Nephron (organoid): Measurements from ENCODE around the gene CRY1.
"Not testable (repeated sequence)": the region's sequence is repeated elsewhere in the genome, so short reads cannot be mapped to it uniquely, and the experiment has no call there.

ENCODE experiments used
- H3K27ac Mint-ChIP-seq, 3 experiments: 2 replicates each; pipeline ENCODE4 v1.8.0; 2020; ENCODE audit warnings: mixed read lengths in 3 of 3, mild to moderate bottlenecking in 2 of 3, moderate library complexity in 1 of 3
- H3K27me3 Mint-ChIP-seq: 2 replicates; pipeline ENCODE4 v1.8.0; 2021; ENCODE audit warnings: low read depth, mild to moderate bottlenecking, moderate library complexity, mixed read lengths
- H3K36me3 Mint-ChIP-seq: 2 replicates; pipeline ENCODE4 v1.8.0; 2020; ENCODE audit warnings: low read depth, mixed read lengths
- H3K4me1 Mint-ChIP-seq: 2 replicates; pipeline ENCODE4 v1.8.0; 2020; ENCODE audit warnings: mixed read lengths
- H3K4me3 Mint-ChIP-seq, 3 experiments: 2 replicates each; pipeline ENCODE4 v1.8.0; 2020; ENCODE audit warnings: mild to moderate bottlenecking in 3 of 3, mixed read lengths in 3 of 3, moderate library complexity in 2 of 3
- H3K9me3 Mint-ChIP-seq: 2 replicates; pipeline ENCODE4 v1.8.0; 2020; ENCODE audit warnings: mixed read lengths
- TF ChIP-seq, protein P1 (sequence below), 3 experiments: fragments of 200-600 bp; sonication (generic); IDR thresholded peaks; one replicate each; pipeline ENCODE4 v1.5.0; 2021; ENCODE audit warnings: antibody characterized with exemption in 3 of 3; ENCODE audit not compliant: unreplicated experiment in 3 of 3

Gene CRY1

DNA sequence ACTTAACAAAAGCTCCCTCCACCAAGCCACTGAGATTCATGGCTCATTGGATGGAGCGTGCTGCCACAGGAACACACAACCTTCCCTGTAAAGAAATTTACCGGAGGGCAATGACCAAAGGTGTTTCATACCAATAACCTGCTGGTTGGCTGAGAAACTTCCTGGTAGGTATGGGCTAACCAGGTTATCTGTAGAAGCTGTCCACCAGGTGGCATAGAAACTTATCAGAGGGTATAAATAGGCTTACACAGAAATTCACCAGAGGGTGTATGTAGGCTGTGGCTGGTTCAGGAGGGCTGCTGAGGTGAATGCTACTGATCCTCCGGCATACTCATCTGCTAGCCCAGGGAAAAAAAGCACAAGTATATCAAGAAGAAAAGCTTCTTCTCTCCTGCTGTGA is 79.3 kb downstream of the CRY1 start:
- Mint-ChIP-seq H3K27ac (no peak overlapping the region), H3K9me3 (no peaks in the 10 kb centered on the region), H3K36me3 (peaks cover 27% of the 10 kb centered on the region), H3K27me3 (no peaks in the 10 kb centered on the region), H3K4me1 (no peaks in the 10 kb centered on the region), H3K4me3 (no peak overlapping the region)
- TF ChIP-seq, protein P1, sequence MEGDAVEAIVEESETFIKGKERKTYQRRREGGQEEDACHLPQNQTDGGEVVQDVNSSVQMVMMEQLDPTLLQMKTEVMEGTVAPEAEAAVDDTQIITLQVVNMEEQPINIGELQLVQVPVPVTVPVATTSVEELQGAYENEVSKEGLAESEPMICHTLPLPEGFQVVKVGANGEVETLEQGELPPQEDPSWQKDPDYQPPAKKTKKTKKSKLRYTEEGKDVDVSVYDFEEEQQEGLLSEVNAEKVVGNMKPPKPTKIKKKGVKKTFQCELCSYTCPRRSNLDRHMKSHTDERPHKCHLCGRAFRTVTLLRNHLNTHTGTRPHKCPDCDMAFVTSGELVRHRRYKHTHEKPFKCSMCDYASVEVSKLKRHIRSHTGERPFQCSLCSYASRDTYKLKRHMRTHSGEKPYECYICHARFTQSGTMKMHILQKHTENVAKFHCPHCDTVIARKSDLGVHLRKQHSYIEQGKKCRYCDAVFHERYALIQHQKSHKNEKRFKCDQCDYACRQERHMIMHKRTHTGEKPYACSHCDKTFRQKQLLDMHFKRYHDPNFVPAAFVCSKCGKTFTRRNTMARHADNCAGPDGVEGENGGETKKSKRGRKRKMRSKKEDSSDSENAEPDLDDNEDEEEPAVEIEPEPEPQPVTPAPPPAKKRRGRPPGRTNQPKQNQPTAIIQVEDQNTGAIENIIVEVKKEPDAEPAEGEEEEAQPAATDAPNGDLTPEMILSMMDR (IDR thresholded peaks at IDR 0.05; ENCODE audit: unreplicated experiment in 3 of 3) = peak in 1 of 3 experiments; percentile 11

DNA sequence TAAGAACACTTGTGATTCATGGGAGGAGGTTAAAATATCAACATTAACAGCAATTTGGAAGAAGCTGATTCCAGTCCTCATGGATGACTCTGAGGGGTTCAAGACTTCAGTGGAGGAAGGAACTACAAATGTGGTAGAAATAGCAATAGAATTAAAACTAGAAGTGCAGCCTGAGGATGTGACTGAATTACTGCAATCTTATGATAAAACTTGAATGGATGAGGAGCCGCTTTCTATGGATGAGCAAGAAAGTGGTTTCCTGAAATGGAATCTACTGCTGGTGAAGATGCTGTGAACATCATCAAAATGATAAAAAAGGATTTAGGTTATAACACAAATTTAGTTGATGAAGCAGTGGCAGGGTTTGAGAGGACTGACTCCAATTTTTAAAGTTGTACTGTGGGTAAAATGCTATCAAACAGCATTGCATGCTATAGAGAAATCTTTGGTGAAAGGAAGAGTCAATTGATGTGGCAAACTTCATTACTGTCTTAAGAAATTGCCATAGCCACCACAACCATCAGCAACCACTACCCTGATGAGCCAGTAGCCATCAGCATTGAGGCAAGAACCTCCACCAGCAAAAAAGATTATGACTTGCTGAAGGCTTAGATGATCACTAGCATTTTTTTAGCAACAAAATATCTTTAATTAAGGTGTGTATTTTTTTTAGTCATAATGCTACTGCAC is 80.5 kb downstream of the CRY1 start:
- Mint-ChIP-seq H3K9me3 (peaks cover 2% of the 10 kb centered on the region), H3K27me3 (no peaks in the 10 kb centered on the region), H3K36me3 (peaks cover 38% of the 10 kb centered on the region), H3K4me3 (no peak overlapping the region), H3K4me1 (no peaks in the 10 kb centered on the region), H3K27ac (no peak overlapping the region)
- TF ChIP-seq, protein P1 (IDR thresholded peaks at IDR 0.05; ENCODE audit: unreplicated experiment in 3 of 3) = no peak

DNA sequence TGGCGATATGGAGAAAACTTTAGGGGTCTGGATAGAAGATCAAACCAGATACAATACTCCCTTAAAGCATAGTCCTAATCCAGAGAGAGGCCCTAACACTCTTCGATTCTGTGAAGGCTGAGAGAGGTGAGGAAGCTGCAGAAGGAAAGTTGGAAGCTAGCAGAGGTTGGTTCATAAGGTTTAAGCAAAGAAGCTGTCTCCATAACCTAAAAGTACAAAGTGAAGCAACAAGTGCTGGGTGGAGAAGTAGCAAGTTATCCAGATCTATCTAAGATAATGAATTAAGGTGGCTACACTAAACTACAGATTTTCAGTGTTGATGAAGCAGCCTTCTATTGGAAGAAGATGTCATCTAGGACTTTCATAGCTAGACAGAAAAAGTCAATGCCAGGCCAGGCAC is 81.8 kb downstream of the CRY1 start:
- TF ChIP-seq, protein P1 (IDR thresholded peaks at IDR 0.05; ENCODE audit: unreplicated experiment in 3 of 3) = no peak
- no peaks in the 10 kb centered on the region for H3K4me1 Mint-ChIP-seq

DNA sequence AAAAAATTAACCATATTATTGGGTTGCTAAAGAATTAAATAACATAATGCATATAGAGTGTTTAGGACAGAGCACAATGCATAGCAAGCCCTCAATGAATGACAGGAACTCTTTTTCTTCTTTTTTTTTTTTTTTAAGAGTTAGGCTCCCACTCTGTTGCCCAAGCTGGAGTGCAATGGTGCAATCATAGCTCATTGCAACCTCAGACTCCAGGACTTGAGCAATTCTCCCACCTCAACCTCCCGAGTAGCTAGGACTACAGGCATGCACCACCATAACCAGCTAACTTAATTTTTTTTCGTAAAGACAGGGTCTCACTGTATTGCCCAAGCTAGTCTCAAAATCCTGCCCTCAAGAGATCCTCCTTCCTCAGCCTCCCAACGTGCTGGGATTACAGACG is 85.9 kb downstream of the CRY1 start:
- no peak overlapping the region for H3K27ac Mint-ChIP-seq
- TF ChIP-seq, protein P1 (IDR thresholded peaks at IDR 0.05; ENCODE audit: unreplicated experiment in 3 of 3) = no peak
- H3K4me3 Mint-ChIP-seq = no peak overlapping the region
- H3K4me1 Mint-ChIP-seq = no peaks in the 10 kb centered on the region
- H3K9me3 Mint-ChIP-seq = peaks cover 4% of the 10 kb centered on the region
- H3K36me3 Mint-ChIP-seq = peaks cover 30% of the 10 kb centered on the region
- no peaks in the 10 kb centered on the region for H3K27me3 Mint-ChIP-seq

More for the DNA sequence above, 81.8 kb downstream of the CRY1 start:
- Mint-ChIP-seq H3K27me3 (no peaks in the 10 kb centered on the region), H3K4me3 (no peak overlapping the region), H3K36me3 (peaks cover 32% of the 10 kb centered on the region), H3K9me3 (peaks cover 2% of the 10 kb centered on the region), H3K27ac (no peak overlapping the region)

DNA sequence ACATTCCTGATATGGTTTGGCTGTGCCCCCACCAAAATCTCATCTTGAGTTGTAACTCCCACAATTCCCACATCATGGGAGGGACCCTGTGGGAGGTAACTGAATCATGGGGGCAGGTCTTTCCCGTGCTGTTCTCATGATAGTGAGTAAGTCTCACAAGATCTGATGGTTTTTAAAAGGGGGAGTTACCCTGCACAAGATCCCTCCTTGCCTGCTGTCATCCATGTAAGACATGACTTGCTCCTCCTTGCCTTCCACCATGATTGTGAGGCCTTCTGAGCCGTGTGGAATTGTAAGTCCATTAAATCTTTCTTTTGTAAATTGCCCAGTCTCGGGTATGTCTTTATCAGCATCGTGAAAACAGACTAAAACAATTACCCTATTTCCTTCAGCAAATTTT is 90.7 kb downstream of the CRY1 start:
- not testable (repeated sequence) for H3K4me1 Mint-ChIP-seq, H3K4me3 Mint-ChIP-seq, H3K9me3 Mint-ChIP-seq, H3K27ac Mint-ChIP-seq, H3K27me3 Mint-ChIP-seq
- peaks cover 32% of the 10 kb centered on the region for H3K36me3 Mint-ChIP-seq

DNA sequence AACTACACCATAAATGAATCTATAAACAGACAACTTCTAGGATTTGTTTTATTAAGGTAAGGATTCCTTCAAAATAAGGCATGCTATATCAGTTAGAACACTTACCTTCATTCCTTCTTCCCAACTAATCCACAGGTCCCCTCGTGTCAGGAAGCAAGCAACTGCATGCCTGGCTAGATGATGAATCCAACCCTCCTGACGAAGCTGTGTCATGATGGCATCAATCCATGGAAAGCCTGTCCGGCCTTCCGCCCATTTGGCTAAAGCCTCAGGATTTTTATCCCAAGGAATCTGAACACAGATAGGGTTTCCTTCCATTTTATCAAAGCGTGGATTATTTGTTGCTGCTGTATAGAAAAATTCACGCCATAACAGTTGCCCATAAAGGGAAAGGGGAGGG is 93.9 kb downstream of the CRY1 start:
- H3K36me3 Mint-ChIP-seq = peaks cover 48% of the 10 kb centered on the region
- H3K4me3 Mint-ChIP-seq = no peak overlapping the region
- H3K9me3 Mint-ChIP-seq = peaks cover 2% of the 10 kb centered on the region
- no peaks in the 10 kb centered on the region for H3K27me3 Mint-ChIP-seq
- peaks cover 6% of the 10 kb centered on the region for H3K4me1 Mint-ChIP-seq
- TF ChIP-seq, protein P1 (IDR thresholded peaks at IDR 0.05; ENCODE audit: unreplicated experiment in 3 of 3) = no peak
- no peak overlapping the region for H3K27ac Mint-ChIP-seq
